MM.1S (cell line): Measurements from ENCODE around the gene COX10.

Experiments used
- CTCF ChIP-seq: fragments of 300-600 bp; sonication (generic); IDR thresholded peaks from 2 replicates; pipeline ENCODE4 v1.5.1; 2016; ENCODE audit warnings: antibody characterized with exemption, low read length, mixed read lengths
- EZH2 ChIP-seq: fragments of 300-600 bp; sonication (generic); optimal IDR thresholded peaks from 2 replicates; pipeline ENCODE3; 2017; ENCODE audit warnings: low read depth, mild to moderate bottlenecking, antibody characterized with exemption, low read length, mixed read lengths
- EZH2phosphoT487 ChIP-seq: fragments of 300-600 bp; sonication (generic); IDR thresholded peaks from 2 replicates; pipeline ENCODE4 v1.6.1; 2018; ENCODE audit warnings: antibody characterized with exemption, low read length

- TF ChIP-seq CTCF (no peak), EZH2 (no peak), EZH2phosphoT487 (no peak)
These were observed 138.5 kb downstream of the COX10 start for GRCh38 chr17:14207791-14208190.
